OCI-LY7 (cell line): ENCODE results near the gene STX8. TPM values are rescaled to one million over a fixed set of nuclear protein-coding genes. Genes with fewer than 3 reads are reported as not detected.
A peak's percentile ranks its signal among the peaks of the same experiment; 100 is the strongest.

ENCODE experiments used
- BruUV-seq: library from RNA; stranded (reverse); fragments of 400-500 nt; replicated peaks from 2 replicates; lab custom pipeline; 2021; lab: Mats Ljungman, UMichigan
- CTCF ChIA-PET: fragments of 300-600 bp; sonication (Branson Sonifier 250); formaldehyde crosslinking; loops from one replicate; lab custom pipeline; 2022; ENCODE audit warnings: antibody characterized with exemption; ENCODE audit not compliant: unreplicated experiment; lab: Charles Lee
- POLR2A ChIA-PET: fragments of 300-600 bp; sonication (Branson Sonifier 250); formaldehyde crosslinking; loops from one replicate; lab custom pipeline; 2022; ENCODE audit warnings: antibody characterized with exemption; lab: Charles Lee
- DNase-seq: peaks from one replicate; pipeline ENCODE4 v3.0.0-alpha.2; 2015; ENCODE audit warnings: low spot score
- H2AFZ ChIP-seq: fragments of 200-600 bp; sonication (generic), shearing (Covaris generic); 2 replicates; pipeline ENCODE4 v1.6.1; 2014; ENCODE audit warnings: mild to moderate bottlenecking, antibody characterized with exemption, low read length, moderate library complexity
- H3K27ac ChIP-seq: fragments of 200-600 bp; sonication (generic); 2 replicates; pipeline ENCODE4 v1.5.1; 2014; ENCODE audit warnings: mixed run types, low read depth, mild to moderate bottlenecking, moderate library complexity, low read length, inconsistent platforms; ENCODE audit not compliant: poor library complexity, severe bottlenecking
- H3K36me3 ChIP-seq: fragments of 200-600 bp; sonication (generic); 2 replicates; pipeline ENCODE4 v1.6.1; 2014; ENCODE audit warnings: mild to moderate bottlenecking, antibody characterized with exemption, low read length, moderate library complexity, mixed read lengths; ENCODE audit not compliant: insufficient read depth
- H3K4me1 ChIP-seq: fragments of 200-600 bp; sonication (generic); 2 replicates; pipeline ENCODE4 v1.5.1; 2014; ENCODE audit warnings: mild to moderate bottlenecking, low read length; ENCODE audit not compliant: insufficient read depth, poor library complexity, severe bottlenecking
- H3K4me2 ChIP-seq: fragments of 200-600 bp; sonication (generic); 2 replicates; pipeline ENCODE4 v1.6.1; 2014; ENCODE audit warnings: mild to moderate bottlenecking, low read length
- H3K4me3 ChIP-seq: fragments of 200-600 bp; sonication (generic); 2 replicates; pipeline ENCODE4 v1.5.1; 2014; ENCODE audit warnings: mild to moderate bottlenecking, low read depth, low read length; ENCODE audit not compliant: poor library complexity, severe bottlenecking
- H3K79me2 ChIP-seq: fragments of 200-600 bp; sonication (generic); 2 replicates; pipeline ENCODE4 v1.6.1; 2016; ENCODE audit warnings: low read depth, mild to moderate bottlenecking, low read length, moderate library complexity, mixed read lengths; ENCODE audit not compliant: insufficient read depth
- H3K9me2 ChIP-seq: fragments of 200-600 bp; sonication (generic); 2 replicates; pipeline ENCODE4 v1.6.1; 2016; ENCODE audit warnings: mild to moderate bottlenecking, low read length, mixed read lengths; ENCODE audit not compliant: insufficient read depth
- H3K9me3 ChIP-seq: fragments of 200-600 bp; sonication (generic); 2 replicates; pipeline ENCODE4 v1.6.1; 2014; ENCODE audit warnings: mild to moderate bottlenecking, mixed run types, low read length, mixed read lengths
- H4K20me1 ChIP-seq: fragments of 200-600 bp; sonication (generic); 2 replicates; pipeline ENCODE4 v1.6.1; 2014; ENCODE audit warnings: mild to moderate bottlenecking, antibody characterized with exemption, low read length, moderate library complexity, mixed read lengths; ENCODE audit not compliant: insufficient read depth
- EZH2phosphoT487 ChIP-seq: fragments of 200-600 bp; sonication (generic); IDR thresholded peaks from 2 replicates; pipeline ENCODE4 v1.6.1; 2018; ENCODE audit warnings: low read depth, borderline replicate concordance, mild to moderate bottlenecking, mixed run types, antibody characterized with exemption, low read length, moderate library complexity, mixed read lengths
- intact Hi-C: fragments of 100-400 bp; cut with micrococcal nuclease; formaldehyde crosslinking; loops from one replicate; pipeline ENCODE4 v1.10.0; 2022; ENCODE audit not compliant: unreplicated experiment
- total RNA-seq, 2 experiments: library from RNA; depleted of rRNA in 1 of 2; stranded (reverse); fragments of >200 nt in 1 of 2; shearing (Covaris generic) in 1 of 2; gene quantifications; 2 replicates each; pipeline ENCODE4 v1.2.3, GENCODE V29; 2014 to 2022
- TF ChIP-seq, protein P1 (sequence below): fragments of 200-600 bp; sonication (generic); conservative IDR thresholded peaks from 2 replicates; pipeline ENCODE4 v1.5.1; 2014; ENCODE audit warnings: mild to moderate bottlenecking, antibody characterized with exemption, low read length, moderate library complexity, mixed read lengths

The STX8 gene
- total RNA-seq, 2 experiments from 2014 or later: 56.7 to 69.0 TPM

DNA sequence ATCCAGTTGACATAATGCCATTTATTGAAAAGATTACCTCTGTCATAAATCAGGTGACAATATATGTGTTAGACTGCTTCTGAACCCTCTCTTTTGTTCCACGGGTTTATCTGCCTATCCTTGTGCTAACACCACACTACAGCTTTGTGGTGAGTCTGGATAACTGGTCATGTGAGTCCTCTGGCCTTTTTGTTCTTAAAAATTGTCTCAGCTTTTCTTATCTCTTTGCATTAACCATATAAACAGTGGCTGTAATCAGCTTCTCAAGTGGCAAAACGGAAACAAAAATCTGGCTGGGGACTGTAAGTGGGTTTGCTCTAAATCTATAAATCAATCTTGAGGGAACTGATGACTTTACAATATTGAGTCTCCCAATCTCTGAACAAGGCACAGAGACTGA, 44.6 kb downstream of the STX8 start:
- no peak for DNase-seq
- no peak for TF ChIP-seq EZH2phosphoT487
- TF ChIP-seq, protein P1, sequence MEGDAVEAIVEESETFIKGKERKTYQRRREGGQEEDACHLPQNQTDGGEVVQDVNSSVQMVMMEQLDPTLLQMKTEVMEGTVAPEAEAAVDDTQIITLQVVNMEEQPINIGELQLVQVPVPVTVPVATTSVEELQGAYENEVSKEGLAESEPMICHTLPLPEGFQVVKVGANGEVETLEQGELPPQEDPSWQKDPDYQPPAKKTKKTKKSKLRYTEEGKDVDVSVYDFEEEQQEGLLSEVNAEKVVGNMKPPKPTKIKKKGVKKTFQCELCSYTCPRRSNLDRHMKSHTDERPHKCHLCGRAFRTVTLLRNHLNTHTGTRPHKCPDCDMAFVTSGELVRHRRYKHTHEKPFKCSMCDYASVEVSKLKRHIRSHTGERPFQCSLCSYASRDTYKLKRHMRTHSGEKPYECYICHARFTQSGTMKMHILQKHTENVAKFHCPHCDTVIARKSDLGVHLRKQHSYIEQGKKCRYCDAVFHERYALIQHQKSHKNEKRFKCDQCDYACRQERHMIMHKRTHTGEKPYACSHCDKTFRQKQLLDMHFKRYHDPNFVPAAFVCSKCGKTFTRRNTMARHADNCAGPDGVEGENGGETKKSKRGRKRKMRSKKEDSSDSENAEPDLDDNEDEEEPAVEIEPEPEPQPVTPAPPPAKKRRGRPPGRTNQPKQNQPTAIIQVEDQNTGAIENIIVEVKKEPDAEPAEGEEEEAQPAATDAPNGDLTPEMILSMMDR: no peak
- H3K4me2 ChIP-seq: no peak overlapping the region
- H4K20me1 ChIP-seq: no peaks in the 10 kb centered on the region
- no peaks in the 10 kb centered on the region for H3K79me2 ChIP-seq
- no peaks in the 10 kb centered on the region for H3K4me1 ChIP-seq
- intact Hi-C loops: no loop called here
- no peaks in the 10 kb centered on the region for H3K36me3 ChIP-seq
- no peak overlapping the region for H2AFZ ChIP-seq
- no TSS peak for BruUV-seq
- H3K9me2 ChIP-seq: no peaks in the 10 kb centered on the region
- H3K9me3 ChIP-seq: no peaks in the 10 kb centered on the region
- H3K27ac ChIP-seq: no peak overlapping the region
- H3K4me3 ChIP-seq: no peak overlapping the region
- CTCF ChIA-PET: no interaction called here
- POLR2A ChIA-PET: no interaction called here

DNA sequence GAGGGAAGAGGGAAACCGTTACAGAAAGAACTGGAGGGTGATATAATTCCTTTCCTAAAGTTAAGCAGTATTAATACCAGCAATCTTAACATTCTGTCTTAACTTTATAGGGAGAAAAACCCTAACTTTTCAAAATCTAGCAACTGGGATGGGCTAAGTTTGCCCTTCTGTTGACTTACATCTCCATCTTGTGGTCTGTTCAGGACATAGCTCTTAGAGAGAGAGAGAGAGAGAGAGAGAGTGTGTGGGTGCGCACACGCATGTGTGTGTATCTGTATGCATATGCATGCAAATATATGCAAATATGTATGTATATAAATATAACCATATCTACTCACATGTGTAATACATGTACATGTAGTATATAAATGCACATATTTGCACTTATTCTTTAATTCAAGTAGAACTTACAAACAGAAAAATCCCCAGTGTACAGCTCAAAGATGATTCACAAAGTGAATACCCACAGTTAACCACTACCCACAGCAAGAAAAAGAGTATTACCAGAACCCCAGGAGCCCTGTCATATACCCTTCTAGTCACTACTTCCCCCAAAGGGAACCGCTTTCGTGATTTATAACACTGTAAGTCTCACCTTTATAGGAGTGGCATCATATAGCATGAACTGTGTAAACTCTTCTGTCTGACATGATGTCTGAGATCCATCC, 46.5 kb downstream of the STX8 start:
- TF ChIP-seq EZH2phosphoT487: no peak
- TF ChIP-seq, protein P1: peak; percentile 57
- H3K4me3 ChIP-seq: no peak overlapping the region
- intact Hi-C loops: loop anchor here (10.0 kb wide), 1 partner anchor 534 kb away; no protein-coding TSS in a partner anchor

DNA sequence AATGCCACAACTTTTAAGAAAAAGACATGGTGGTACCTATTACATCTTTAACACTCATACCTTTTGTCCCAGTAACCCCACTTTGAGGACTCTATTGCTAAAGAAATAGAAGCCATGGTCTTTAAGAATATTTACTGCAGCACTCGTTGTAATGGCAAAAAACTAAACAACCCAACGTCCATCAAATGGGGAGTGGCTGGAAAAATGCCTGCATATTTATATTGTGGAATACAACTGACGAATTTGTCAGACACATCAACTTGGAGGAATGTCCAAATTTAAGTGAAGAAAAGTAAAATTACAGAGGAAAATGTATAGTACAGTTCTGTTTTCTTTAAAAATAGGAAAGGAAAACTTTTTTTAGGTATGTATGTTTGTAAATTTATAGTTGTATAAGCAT, 47.8 kb downstream of the STX8 start:
- TF ChIP-seq, protein P1: no peak
- no peak for TF ChIP-seq EZH2phosphoT487
- BruUV-seq: no TSS peak
- Histone ChIP-seq H3K27ac (no peak overlapping the region), H3K36me3 (no peaks in the 10 kb centered on the region), H3K9me2 (no peaks in the 10 kb centered on the region), H4K20me1 (no peaks in the 10 kb centered on the region), H3K4me3 (no peak overlapping the region), H2AFZ (no peak overlapping the region), H3K4me1 (no peaks in the 10 kb centered on the region), H3K9me3 (no peaks in the 10 kb centered on the region), H3K79me2 (no peaks in the 10 kb centered on the region), H3K4me2 (no peak overlapping the region)
- ChIA-PET POLR2A (no interaction called here), CTCF (no interaction called here)
- no peak for DNase-seq
- intact Hi-C loops: loop anchor here (10.0 kb wide), 1 partner anchor 533 kb away; no protein-coding TSS in a partner anchor

More for the DNA sequence above, 46.5 kb downstream of the STX8 start:
- no peaks in the 10 kb centered on the region for H3K36me3 ChIP-seq
- H3K4me2 ChIP-seq: no peak overlapping the region
- no peaks in the 10 kb centered on the region for H3K79me2 ChIP-seq
- no peak overlapping the region for H2AFZ ChIP-seq
- H3K9me3 ChIP-seq: no peaks in the 10 kb centered on the region
- BruUV-seq: no TSS peak
- H3K4me1 ChIP-seq: no peaks in the 10 kb centered on the region
- no peaks in the 10 kb centered on the region for H4K20me1 ChIP-seq
- ChIA-PET CTCF (no interaction called here), POLR2A (no interaction called here)
- H3K27ac ChIP-seq: no peak overlapping the region
- peak; percentile 6 for DNase-seq
- H3K9me2 ChIP-seq: no peaks in the 10 kb centered on the region
